ENCODE results near the gene KDR. TPM values are rescaled to one million over a fixed set of nuclear protein-coding genes. Genes with fewer than 3 reads are reported as not detected.

The KDR gene
- total RNA-seq, 2 donors from 2014 or later = 2.1 to 14.9 TPM

- no peak for DNase-seq
- Histone ChIP-seq H3K36me3 (ENCODE audit: control insufficient read depth, insufficient read depth, low read length) (no peaks in the 10 kb centered on the region), H3K9me3 (ENCODE audit: control insufficient read depth, low read length) (no peaks in the 10 kb centered on the region), H3K27me3 (ENCODE audit: control insufficient read depth, insufficient read depth, low read length, poor library complexity, severe bottlenecking) (no peaks in the 10 kb centered on the region), H3K4me1 (ENCODE audit: control insufficient read depth, insufficient read depth, low read length) (peaks cover 20% of the 10 kb centered on the region), H3K4me3 (ENCODE audit: low read length) (no peak overlapping the region), H3K27ac (ENCODE audit: low read depth, low read length) (no peak overlapping the region), H3K9ac (ENCODE audit: extremely low read depth, low read length, poor library complexity, severe bottlenecking) (no peak overlapping the region)
- no peaks in the 10 kb centered on the region for H3K9me3 Mint-ChIP-seq
- peaks cover 8% of the 10 kb centered on the region for H3K27me3 Mint-ChIP-seq (ENCODE audit: insufficient read depth)
- H3K27ac Mint-ChIP-seq = no peak overlapping the region
- H3K4me3 Mint-ChIP-seq = no peak overlapping the region
- H3K36me3 Mint-ChIP-seq (ENCODE audit: low read depth) = no peaks in the 10 kb centered on the region
- TF ChIP-seq, protein P1, sequence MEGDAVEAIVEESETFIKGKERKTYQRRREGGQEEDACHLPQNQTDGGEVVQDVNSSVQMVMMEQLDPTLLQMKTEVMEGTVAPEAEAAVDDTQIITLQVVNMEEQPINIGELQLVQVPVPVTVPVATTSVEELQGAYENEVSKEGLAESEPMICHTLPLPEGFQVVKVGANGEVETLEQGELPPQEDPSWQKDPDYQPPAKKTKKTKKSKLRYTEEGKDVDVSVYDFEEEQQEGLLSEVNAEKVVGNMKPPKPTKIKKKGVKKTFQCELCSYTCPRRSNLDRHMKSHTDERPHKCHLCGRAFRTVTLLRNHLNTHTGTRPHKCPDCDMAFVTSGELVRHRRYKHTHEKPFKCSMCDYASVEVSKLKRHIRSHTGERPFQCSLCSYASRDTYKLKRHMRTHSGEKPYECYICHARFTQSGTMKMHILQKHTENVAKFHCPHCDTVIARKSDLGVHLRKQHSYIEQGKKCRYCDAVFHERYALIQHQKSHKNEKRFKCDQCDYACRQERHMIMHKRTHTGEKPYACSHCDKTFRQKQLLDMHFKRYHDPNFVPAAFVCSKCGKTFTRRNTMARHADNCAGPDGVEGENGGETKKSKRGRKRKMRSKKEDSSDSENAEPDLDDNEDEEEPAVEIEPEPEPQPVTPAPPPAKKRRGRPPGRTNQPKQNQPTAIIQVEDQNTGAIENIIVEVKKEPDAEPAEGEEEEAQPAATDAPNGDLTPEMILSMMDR (conservative IDR thresholded peaks at IDR 0.05) = no peak
- peaks cover 39% of the 10 kb centered on the region for H3K4me1 Mint-ChIP-seq
- WGBS, 2 experiments (ENCODE audit: insufficient coverage in 1 of 2, insufficient read length in 1 of 2) = 88% methylated on average over 1 of the region's 1 CpG; no CpG with 5 or more reads in 1 of the 2 experiments
These were observed 96.1 kb downstream of the KDR start for GRCh38 chr4:55029321-55029720.

Other genes starting within 250 kb of the KDR start
- gene SRD5A3, start 220.6 kb upstream of the KDR start, total RNA-seq = 10 to 100 TPM; 34.5 to 37.1 TPM